H1 (cell line): Measurements from ENCODE around the gene MYOG. TPM values are rescaled to one million over a fixed set of nuclear protein-coding genes. Genes with fewer than 3 reads are reported as not detected.

Source experiments
- CTCF ChIA-PET: fragments of 300-600 bp; sonication (Branson Sonifier 250); formaldehyde crosslinking; loops from one replicate; lab custom pipeline; 2021; ENCODE audit not compliant: partially characterized antibody; lab: Charles Lee
- POLR2A ChIA-PET: fragments of 300-600 bp; sonication (Branson Sonifier 250); formaldehyde crosslinking; loops from one replicate; lab custom pipeline; 2021; ENCODE audit warnings: inconsistent platforms; ENCODE audit not compliant: partially characterized antibody; lab: Charles Lee
- DNase-seq, 2 experiments: peaks; one replicate each; pipeline versions ENCODE4 v3.0.0 to v3.0.0-alpha.2; 2010 to 2022; ENCODE audit warnings: low spot score in 2 of 2, low read depth in 1 of 2, mixed read lengths in 1 of 2
- FAIRE-seq: peaks from 2 replicates; lab custom pipeline; 2011; peaks lifted over from hg19 to GRCh38; lab: Jason Lieb, UNC
- H2AFZ ChIP-seq: 2 replicates; pipeline ENCODE4 v1.8.1; 2012; ENCODE audit warnings: low read length, inconsistent platforms
- H2AK5ac ChIP-seq: 2 replicates; pipeline ENCODE4 v1.6.1; 2013; ENCODE audit warnings: low read depth, low read length
- H2BK120ac ChIP-seq: replicated peaks from 2 replicates; pipeline ENCODE3; 2013; ENCODE audit warnings: low read depth, low read length, inconsistent platforms
- H2BK12ac ChIP-seq: 2 replicates; pipeline ENCODE4 v1.6.1; 2013; ENCODE audit warnings: low read depth, low read length
- H2BK15ac ChIP-seq: 2 replicates; pipeline ENCODE4 v1.6.1; 2013; ENCODE audit warnings: low read length
- H2BK20ac ChIP-seq: 2 replicates; pipeline ENCODE4 v1.6.1; 2013; ENCODE audit warnings: low read length
- H2BK5ac ChIP-seq: 2 replicates; pipeline ENCODE4 v1.6.1; 2013; ENCODE audit warnings: low read depth, low read length
- H3K14ac ChIP-seq: 2 replicates; pipeline ENCODE4 v1.6.1; 2013; ENCODE audit warnings: inconsistent platforms; ENCODE audit not compliant: insufficient read length
- H3K18ac ChIP-seq: 2 replicates; pipeline ENCODE4 v1.6.1; 2013; ENCODE audit warnings: low read length; ENCODE audit errors: extremely low read depth
- H3K23ac ChIP-seq: 2 replicates; pipeline ENCODE4 v1.6.1; 2013; ENCODE audit warnings: inconsistent platforms; ENCODE audit not compliant: insufficient read length
- H3K23me2 ChIP-seq: 2 replicates; pipeline ENCODE4 v1.6.1; 2013; ENCODE audit warnings: low read depth, low read length
- H3K27ac ChIP-seq: 2 replicates; pipeline ENCODE4 v1.6.1; 2011; ENCODE audit warnings: low read depth, low read length, inconsistent platforms
- H3K27me3 ChIP-seq, 4 experiments: replicated peaks in 1 of 4; 1 replicate in 1 of 4; 2 replicates in 3 of 4; pipeline versions ENCODE4 v1.6.1 to v1.8.1; 2011 to 2013; ENCODE audit warnings: low read length in 3 of 4, mild to moderate bottlenecking in 3 of 4, inconsistent platforms in 2 of 4, mixed read lengths in 2 of 4, moderate library complexity in 1 of 4; ENCODE audit not compliant: control insufficient read depth in 3 of 4, insufficient read depth in 3 of 4; ENCODE audit errors: extremely low read depth in 1 of 4
- H3K36me3 ChIP-seq, 4 experiments: 2 replicates each; pipeline versions ENCODE4 v1.6.1 to v1.8.1; 2011 to 2013; ENCODE audit warnings: mild to moderate bottlenecking in 4 of 4, low read length in 3 of 4, moderate library complexity in 2 of 4, control low read depth in 1 of 4, inconsistent platforms in 1 of 4; ENCODE audit not compliant: insufficient read depth in 4 of 4, control insufficient read depth in 2 of 4
- H3K4ac ChIP-seq: replicated peaks from 2 replicates; pipeline ENCODE3; 2013; ENCODE audit warnings: low read length, low read depth, mixed read lengths, inconsistent platforms; ENCODE audit not compliant: insufficient read length
- H3K4me1 ChIP-seq, 4 experiments: replicated peaks in 1 of 4; 1 replicate in 1 of 4; 2 replicates in 3 of 4; pipeline versions ENCODE4 v1.6.1 to v1.8.1; 2011 to 2013; ENCODE audit warnings: low read length in 3 of 4, inconsistent platforms in 2 of 4, mixed read lengths in 1 of 4; ENCODE audit not compliant: insufficient read depth in 4 of 4, control insufficient read depth in 3 of 4
- H3K4me2 ChIP-seq, 2 experiments: 2 replicates each; pipeline versions ENCODE4 v1.6.1 to v1.8.1; 2011 to 2013; ENCODE audit warnings: low read depth in 2 of 2, low read length in 2 of 2, control low read depth in 1 of 2, inconsistent platforms in 1 of 2, mild to moderate bottlenecking in 1 of 2; ENCODE audit not compliant: insufficient read depth in 1 of 2
- H3K4me3 ChIP-seq, 4 experiments: fragments of 200-600, 300-600 bp in 1 of 4; sonication (generic), shearing (Covaris generic), sonication (Bioruptor Twin) in 1 of 4; 2 replicates each; pipeline versions ENCODE4 v1.5.1 to v1.8.1; 2011 to 2016; ENCODE audit warnings: low read length in 4 of 4, low read depth in 3 of 4, control low read depth in 2 of 4, inconsistent platforms in 2 of 4, mild to moderate bottlenecking in 2 of 4, mixed read lengths in 1 of 4, moderate library complexity in 1 of 4; ENCODE audit not compliant: insufficient read depth in 2 of 4; ENCODE audit errors: extremely low read depth in 1 of 4
- H3K56ac ChIP-seq: replicated peaks from 2 replicates; pipeline ENCODE3; 2013; ENCODE audit warnings: low read depth, mild to moderate bottlenecking, mixed read lengths, low read length, inconsistent platforms; ENCODE audit not compliant: insufficient read length
- H3K79me1 ChIP-seq: 2 replicates; pipeline ENCODE4 v1.6.1; 2013; ENCODE audit warnings: low read depth, low read length, control low read depth
- H3K79me2 ChIP-seq, 2 experiments: 2 replicates each; pipeline versions ENCODE4 v1.6.1 to v1.8.1; 2012 to 2013; ENCODE audit warnings: low read length in 2 of 2, mild to moderate bottlenecking in 2 of 2, inconsistent platforms in 1 of 2; ENCODE audit not compliant: insufficient read depth in 2 of 2, control insufficient read depth in 1 of 2
- H3K9ac ChIP-seq, 4 experiments: replicated peaks in 1 of 4; 1 replicate in 1 of 4; 2 replicates in 3 of 4; pipeline versions ENCODE4 v1.6.1 to v1.8.1; 2011 to 2013; ENCODE audit warnings: low read depth in 3 of 4, low read length in 3 of 4, control low read depth in 2 of 4, mild to moderate bottlenecking in 2 of 4, moderate library complexity in 2 of 4, inconsistent platforms in 1 of 4; ENCODE audit errors: extremely low read depth in 1 of 4
- H3K9me3 ChIP-seq, 2 experiments: 2 replicates each; pipeline versions ENCODE4 v1.6.1 to v1.8.1; 2012 to 2013; ENCODE audit warnings: mild to moderate bottlenecking in 2 of 2, moderate library complexity in 2 of 2, control low read depth in 1 of 2, inconsistent platforms in 1 of 2, low read depth in 1 of 2, low read length in 1 of 2, mixed read lengths in 1 of 2; ENCODE audit not compliant: insufficient read depth in 2 of 2
- H4K20me1 ChIP-seq, 2 experiments: replicated peaks in 1 of 2; 2 replicates each; pipeline versions ENCODE3 to v1.8.1; 2011 to 2013; ENCODE audit warnings: inconsistent platforms in 2 of 2, low read length in 2 of 2, mild to moderate bottlenecking in 1 of 2; ENCODE audit not compliant: insufficient read depth in 2 of 2, control insufficient read depth in 1 of 2
- H4K5ac ChIP-seq: 2 replicates; pipeline ENCODE4 v1.6.1; 2013; ENCODE audit warnings: low read length, low read depth, mixed read lengths, inconsistent platforms; ENCODE audit not compliant: insufficient read length
- H4K8ac ChIP-seq: 2 replicates; pipeline ENCODE4 v1.8.0; 2013; ENCODE audit warnings: mild to moderate bottlenecking, moderate library complexity, low read length, inconsistent platforms; ENCODE audit not compliant: insufficient read depth; ENCODE audit errors: extremely low read depth
- H4K91ac ChIP-seq: replicated peaks from 2 replicates; pipeline ENCODE3; 2013; ENCODE audit warnings: low read length, mixed read lengths, inconsistent platforms; ENCODE audit not compliant: insufficient read length
- CTBP2 ChIP-seq: IDR thresholded peaks from 2 replicates; pipeline ENCODE4 v1.7.0; 2011; ENCODE audit warnings: borderline replicate concordance, mild to moderate bottlenecking, moderate library complexity, mixed read lengths, low read length; ENCODE audit not compliant: insufficient read depth, insufficient read length
- WGBS, 2 experiments: shearing (Covaris generic) in 1 of 2; methylation state at CpG; one replicate each; pipeline versions ENCODE4 v1.1.6 to v1.1.7; 2013 to 2015; ENCODE audit warnings: low lambda C conversion rate in 2 of 2, mixed read lengths in 2 of 2, inconsistent platforms in 1 of 2, low coverage in 1 of 2, missing lambda C conversion rate in 1 of 2; ENCODE audit not compliant: insufficient replicate concordance in 2 of 2, insufficient coverage in 1 of 2, insufficient read length in 1 of 2; ENCODE audit errors: extremely low coverage in 1 of 2, missing lambda C conversion rate in 1 of 2; 5-methylcytosine and 5-hydroxymethylcytosine counted together
- polyA plus RNA-seq, 7 experiments: library from polyadenylated mRNA; depleted of rRNA in 3 of 7; stranded (reverse) in 5 of 7; unstranded in 2 of 7; fragments of >200 nt in 5 of 7; fragments of 200-250 nt in 2 of 7; gene quantifications; 1 replicate in 5 of 7; 2 replicates in 1 of 7; 4 replicates in 1 of 7; pipeline versions ENCODE4 v1.2.1 to v1.2.3, GENCODE V29; 2011 to 2013; ENCODE audit warnings: missing spikeins in 2 of 7, mixed read lengths in 2 of 7
- total RNA-seq: library from RNA; stranded (reverse); fragmentation: NEBNext Ultra II Directional; extraction: Animal tissue kit (Norgen Biotek cat#: 25700); gene quantifications from 2 replicates; pipeline ENCODE4 v1.2.1, GENCODE V29; 2021

The MYOG gene
- total and polyA plus RNA-seq, 2 of the 8 experiments (the other 6 are each of a cell fraction or from before 2014, with no cell fraction given): not detected

DNA sequence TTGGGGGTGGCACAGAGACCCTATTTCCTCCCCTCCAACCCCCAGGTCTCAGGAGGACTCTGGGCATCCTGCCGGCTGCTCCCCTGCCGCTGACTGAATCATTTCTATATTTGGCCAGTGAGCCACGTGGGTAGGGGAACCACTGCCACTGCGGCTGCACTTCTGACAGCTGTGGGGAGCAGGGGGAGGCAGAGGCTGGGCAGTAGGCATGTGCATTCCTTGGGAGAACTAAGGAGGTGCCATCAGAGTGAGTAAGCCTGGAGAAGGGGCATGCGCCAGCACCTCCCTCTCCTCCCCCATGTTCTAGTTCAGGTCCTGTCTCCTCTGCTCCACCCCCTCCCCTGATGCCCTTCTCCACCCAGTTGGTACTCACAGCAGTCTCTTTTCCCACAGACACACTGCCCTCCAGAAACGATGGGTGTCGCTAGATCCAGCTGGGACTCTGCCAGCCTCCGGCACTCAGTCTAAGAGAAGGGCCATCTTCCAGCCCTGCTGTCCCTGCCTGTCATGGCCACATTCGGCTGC, 47.5 kb downstream of the MYOG start:
- no peak for DNase-seq
- Histone ChIP-seq H2BK12ac (no peak overlapping the region; the same call in 1 of the 2 replicates), H2BK20ac (no peak overlapping the region), H3K4me2 (no peak overlapping the region), H3K27ac (no peak overlapping the region), H3K79me1 (0 out of 2 replicates have a peak, but pooled peaks cover 2% of the 10 kb centered on the region)
- POLR2A ChIA-PET: interaction anchor here (1.3 to 3.0 kb wide), 4 partner anchors 11 to 176 kb away, joined by 3 to 22 read pairs (median 4); partner anchors contain the start of genes PPFIA4 and TMEM183A
- CTCF ChIA-PET: interaction anchor here (1.0 to 49.7 kb wide), 15 partner anchors 4 to 250 kb away, joined by 3 to 1089 read pairs (median 46); partner anchors contain the start of genes ADORA1, CHIT1, MYBPH and MYOG
- no peak for TF ChIP-seq CTBP2
- TF ChIP-seq, all 59 proteins: peak for 0
- Histone ChIP-seq H4K91ac (no peak overlapping the region), H3K79me2 (no peaks in the 10 kb centered on the region), H3K18ac (no peak overlapping the region), H3K23me2 (no peaks in the 10 kb centered on the region), H2BK5ac (no peak overlapping the region), H3K4ac (no peak overlapping the region), H3K27me3 (no peaks in the 10 kb centered on the region), H2BK15ac (no peak overlapping the region), H3K14ac (no peak overlapping the region), H2AFZ (no peak overlapping the region), H4K8ac (no peak overlapping the region; the same call in 1 of the 2 replicates), H3K36me3 (no peaks in the 10 kb centered on the region), H4K5ac (no peak overlapping the region), H3K9me3 (no peaks in the 10 kb centered on the region), H3K4me1 (peaks cover 2 to 15% (median 5%) of the 10 kb centered on the region in 4 experiments), H3K4me3 (no peak overlapping the region), H3K23ac (no peak overlapping the region), H3K9ac (no peak overlapping the region), H3K56ac (no peak overlapping the region), H4K20me1 (no peaks in the 10 kb centered on the region), H2BK120ac (no peak overlapping the region), H2AK5ac (no peak overlapping the region)
- FAIRE-seq: no peak
- WGBS, 2 experiments: 85% methylated on average over 8 of the region's 9 CpGs; no CpG with 5 or more reads in 1 of the 2 experiments
